A673 (cell line): ENCODE data around the gene PCOLCE2.

Experiments used
- EZH2 ChIP-seq: fragments of 200-600 bp; sonication (generic); IDR thresholded peaks from 2 replicates; pipeline ENCODE4 v1.6.1; 2017; ENCODE audit warnings: borderline replicate concordance, low read depth, mild to moderate bottlenecking, mixed read lengths, antibody characterized with exemption, low read length; ENCODE audit not compliant: poor library complexity, severe bottlenecking
- TF ChIP-seq, protein P1 (sequence below): fragments of 300-800, 200-600 bp; sonication (generic); conservative IDR thresholded peaks from 2 replicates; pipeline ENCODE4 v1.5.1; 2017; ENCODE audit warnings: low read depth, mild to moderate bottlenecking, antibody characterized with exemption, low read length, moderate library complexity, mixed read lengths

DNA sequence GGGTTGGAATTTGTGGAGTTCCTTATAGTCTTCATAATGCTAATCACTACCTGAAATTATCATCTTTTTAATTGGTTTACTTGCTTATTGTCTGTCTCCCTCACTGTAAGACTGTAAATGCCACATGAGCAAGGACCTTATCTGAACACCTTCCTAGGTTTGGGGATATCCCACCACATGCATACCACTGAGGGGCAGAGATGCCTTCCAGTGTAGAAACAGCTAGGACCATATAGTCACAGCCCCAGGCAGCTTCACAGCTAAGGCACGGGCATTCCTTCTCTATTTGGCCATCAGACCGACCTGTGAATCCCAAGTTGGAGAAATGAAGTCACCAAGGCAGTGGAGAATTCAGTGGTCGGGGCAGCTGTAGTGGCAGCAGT lies 46.0 kb upstream of the PCOLCE2 start:
- TF ChIP-seq, protein P1, sequence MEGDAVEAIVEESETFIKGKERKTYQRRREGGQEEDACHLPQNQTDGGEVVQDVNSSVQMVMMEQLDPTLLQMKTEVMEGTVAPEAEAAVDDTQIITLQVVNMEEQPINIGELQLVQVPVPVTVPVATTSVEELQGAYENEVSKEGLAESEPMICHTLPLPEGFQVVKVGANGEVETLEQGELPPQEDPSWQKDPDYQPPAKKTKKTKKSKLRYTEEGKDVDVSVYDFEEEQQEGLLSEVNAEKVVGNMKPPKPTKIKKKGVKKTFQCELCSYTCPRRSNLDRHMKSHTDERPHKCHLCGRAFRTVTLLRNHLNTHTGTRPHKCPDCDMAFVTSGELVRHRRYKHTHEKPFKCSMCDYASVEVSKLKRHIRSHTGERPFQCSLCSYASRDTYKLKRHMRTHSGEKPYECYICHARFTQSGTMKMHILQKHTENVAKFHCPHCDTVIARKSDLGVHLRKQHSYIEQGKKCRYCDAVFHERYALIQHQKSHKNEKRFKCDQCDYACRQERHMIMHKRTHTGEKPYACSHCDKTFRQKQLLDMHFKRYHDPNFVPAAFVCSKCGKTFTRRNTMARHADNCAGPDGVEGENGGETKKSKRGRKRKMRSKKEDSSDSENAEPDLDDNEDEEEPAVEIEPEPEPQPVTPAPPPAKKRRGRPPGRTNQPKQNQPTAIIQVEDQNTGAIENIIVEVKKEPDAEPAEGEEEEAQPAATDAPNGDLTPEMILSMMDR: no peak
- TF ChIP-seq EZH2: no peak
